H1 (cell line): ENCODE results near the gene TSPAN5. TPM values are rescaled to one million over a fixed set of nuclear protein-coding genes. Genes with fewer than 3 reads are reported as not detected.

Experiments
- CTCF ChIA-PET: fragments of 300-600 bp; sonication (Branson Sonifier 250); formaldehyde crosslinking; loops from one replicate; lab custom pipeline; 2021; ENCODE audit not compliant: partially characterized antibody; lab: Charles Lee
- POLR2A ChIA-PET: fragments of 300-600 bp; sonication (Branson Sonifier 250); formaldehyde crosslinking; loops from one replicate; lab custom pipeline; 2021; ENCODE audit warnings: inconsistent platforms; ENCODE audit not compliant: partially characterized antibody; lab: Charles Lee
- DNase-seq, 2 experiments: peaks; one replicate each; pipeline versions ENCODE4 v3.0.0 to v3.0.0-alpha.2; 2010 to 2022; ENCODE audit warnings: low spot score in 2 of 2, low read depth in 1 of 2, mixed read lengths in 1 of 2
- FAIRE-seq: peaks from 2 replicates; lab custom pipeline; 2011; peaks lifted over from hg19 to GRCh38; lab: Jason Lieb, UNC
- H2AFZ ChIP-seq: 2 replicates; pipeline ENCODE4 v1.8.1; 2012; ENCODE audit warnings: low read length, inconsistent platforms
- H2AK5ac ChIP-seq: 2 replicates; pipeline ENCODE4 v1.6.1; 2013; ENCODE audit warnings: low read depth, low read length
- H2BK120ac ChIP-seq: replicated peaks from 2 replicates; pipeline ENCODE3; 2013; ENCODE audit warnings: low read depth, low read length, inconsistent platforms
- H2BK12ac ChIP-seq: 2 replicates; pipeline ENCODE4 v1.6.1; 2013; ENCODE audit warnings: low read depth, low read length
- H2BK15ac ChIP-seq: 2 replicates; pipeline ENCODE4 v1.6.1; 2013; ENCODE audit warnings: low read length
- H2BK20ac ChIP-seq: 2 replicates; pipeline ENCODE4 v1.6.1; 2013; ENCODE audit warnings: low read length
- H2BK5ac ChIP-seq: 2 replicates; pipeline ENCODE4 v1.6.1; 2013; ENCODE audit warnings: low read depth, low read length
- H3K14ac ChIP-seq: 2 replicates; pipeline ENCODE4 v1.6.1; 2013; ENCODE audit warnings: inconsistent platforms; ENCODE audit not compliant: insufficient read length
- H3K18ac ChIP-seq: 2 replicates; pipeline ENCODE4 v1.6.1; 2013; ENCODE audit warnings: low read length; ENCODE audit errors: extremely low read depth
- H3K23ac ChIP-seq: 2 replicates; pipeline ENCODE4 v1.6.1; 2013; ENCODE audit warnings: inconsistent platforms; ENCODE audit not compliant: insufficient read length
- H3K23me2 ChIP-seq: 2 replicates; pipeline ENCODE4 v1.6.1; 2013; ENCODE audit warnings: low read depth, low read length
- H3K27ac ChIP-seq: 2 replicates; pipeline ENCODE4 v1.6.1; 2011; ENCODE audit warnings: low read depth, low read length, inconsistent platforms
- H3K27me3 ChIP-seq, 4 experiments: replicated peaks in 1 of 4; 1 replicate in 1 of 4; 2 replicates in 3 of 4; pipeline versions ENCODE4 v1.6.1 to v1.8.1; 2011 to 2013; ENCODE audit warnings: low read length in 3 of 4, mild to moderate bottlenecking in 3 of 4, inconsistent platforms in 2 of 4, mixed read lengths in 2 of 4, moderate library complexity in 1 of 4; ENCODE audit not compliant: control insufficient read depth in 3 of 4, insufficient read depth in 3 of 4; ENCODE audit errors: extremely low read depth in 1 of 4
- H3K36me3 ChIP-seq, 4 experiments: 2 replicates each; pipeline versions ENCODE4 v1.6.1 to v1.8.1; 2011 to 2013; ENCODE audit warnings: mild to moderate bottlenecking in 4 of 4, low read length in 3 of 4, moderate library complexity in 2 of 4, control low read depth in 1 of 4, inconsistent platforms in 1 of 4; ENCODE audit not compliant: insufficient read depth in 4 of 4, control insufficient read depth in 2 of 4
- H3K4ac ChIP-seq: replicated peaks from 2 replicates; pipeline ENCODE3; 2013; ENCODE audit warnings: low read length, low read depth, mixed read lengths, inconsistent platforms; ENCODE audit not compliant: insufficient read length
- H3K4me1 ChIP-seq, 4 experiments: replicated peaks in 1 of 4; 1 replicate in 1 of 4; 2 replicates in 3 of 4; pipeline versions ENCODE4 v1.6.1 to v1.8.1; 2011 to 2013; ENCODE audit warnings: low read length in 3 of 4, inconsistent platforms in 2 of 4, mixed read lengths in 1 of 4; ENCODE audit not compliant: insufficient read depth in 4 of 4, control insufficient read depth in 3 of 4
- H3K4me2 ChIP-seq, 2 experiments: 2 replicates each; pipeline versions ENCODE4 v1.6.1 to v1.8.1; 2011 to 2013; ENCODE audit warnings: low read depth in 2 of 2, low read length in 2 of 2, control low read depth in 1 of 2, inconsistent platforms in 1 of 2, mild to moderate bottlenecking in 1 of 2; ENCODE audit not compliant: insufficient read depth in 1 of 2
- H3K4me3 ChIP-seq, 4 experiments: fragments of 200-600, 300-600 bp in 1 of 4; sonication (generic), shearing (Covaris generic), sonication (Bioruptor Twin) in 1 of 4; 2 replicates each; pipeline versions ENCODE4 v1.5.1 to v1.8.1; 2011 to 2016; ENCODE audit warnings: low read length in 4 of 4, low read depth in 3 of 4, control low read depth in 2 of 4, inconsistent platforms in 2 of 4, mild to moderate bottlenecking in 2 of 4, mixed read lengths in 1 of 4, moderate library complexity in 1 of 4; ENCODE audit not compliant: insufficient read depth in 2 of 4; ENCODE audit errors: extremely low read depth in 1 of 4
- H3K56ac ChIP-seq: replicated peaks from 2 replicates; pipeline ENCODE3; 2013; ENCODE audit warnings: low read depth, mild to moderate bottlenecking, mixed read lengths, low read length, inconsistent platforms; ENCODE audit not compliant: insufficient read length
- H3K79me1 ChIP-seq: 2 replicates; pipeline ENCODE4 v1.6.1; 2013; ENCODE audit warnings: low read depth, low read length, control low read depth
- H3K79me2 ChIP-seq, 2 experiments: 2 replicates each; pipeline versions ENCODE4 v1.6.1 to v1.8.1; 2012 to 2013; ENCODE audit warnings: low read length in 2 of 2, mild to moderate bottlenecking in 2 of 2, inconsistent platforms in 1 of 2; ENCODE audit not compliant: insufficient read depth in 2 of 2, control insufficient read depth in 1 of 2
- H3K9ac ChIP-seq, 4 experiments: replicated peaks in 1 of 4; 1 replicate in 1 of 4; 2 replicates in 3 of 4; pipeline versions ENCODE4 v1.6.1 to v1.8.1; 2011 to 2013; ENCODE audit warnings: low read depth in 3 of 4, low read length in 3 of 4, control low read depth in 2 of 4, mild to moderate bottlenecking in 2 of 4, moderate library complexity in 2 of 4, inconsistent platforms in 1 of 4; ENCODE audit errors: extremely low read depth in 1 of 4
- H3K9me3 ChIP-seq, 2 experiments: 2 replicates each; pipeline versions ENCODE4 v1.6.1 to v1.8.1; 2012 to 2013; ENCODE audit warnings: mild to moderate bottlenecking in 2 of 2, moderate library complexity in 2 of 2, control low read depth in 1 of 2, inconsistent platforms in 1 of 2, low read depth in 1 of 2, low read length in 1 of 2, mixed read lengths in 1 of 2; ENCODE audit not compliant: insufficient read depth in 2 of 2
- H4K20me1 ChIP-seq, 2 experiments: replicated peaks in 1 of 2; 2 replicates each; pipeline versions ENCODE3 to v1.8.1; 2011 to 2013; ENCODE audit warnings: inconsistent platforms in 2 of 2, low read length in 2 of 2, mild to moderate bottlenecking in 1 of 2; ENCODE audit not compliant: insufficient read depth in 2 of 2, control insufficient read depth in 1 of 2
- H4K5ac ChIP-seq: 2 replicates; pipeline ENCODE4 v1.6.1; 2013; ENCODE audit warnings: low read length, low read depth, mixed read lengths, inconsistent platforms; ENCODE audit not compliant: insufficient read length
- H4K8ac ChIP-seq: 2 replicates; pipeline ENCODE4 v1.8.0; 2013; ENCODE audit warnings: mild to moderate bottlenecking, moderate library complexity, low read length, inconsistent platforms; ENCODE audit not compliant: insufficient read depth; ENCODE audit errors: extremely low read depth
- H4K91ac ChIP-seq: replicated peaks from 2 replicates; pipeline ENCODE3; 2013; ENCODE audit warnings: low read length, mixed read lengths, inconsistent platforms; ENCODE audit not compliant: insufficient read length
- ATF3 ChIP-seq: IDR thresholded peaks from 2 replicates; pipeline ENCODE4 v1.6.1; 2011; ENCODE audit warnings: low read depth, mild to moderate bottlenecking, low read length; ENCODE audit not compliant: insufficient read depth
- KDM1A ChIP-seq: fragments of 200-600, 300-600 bp; sonication (generic); IDR thresholded peaks from 2 replicates; pipeline ENCODE4 v1.7.1; 2016; ENCODE audit warnings: mild to moderate bottlenecking, low read length, borderline replicate concordance
- KDM4A ChIP-seq: IDR thresholded peaks from one replicate; pipeline ENCODE4 v1.7.1; 2012; ENCODE audit warnings: low read depth, mild to moderate bottlenecking, moderate library complexity, low read length, inconsistent platforms; ENCODE audit not compliant: severe bottlenecking
- PHF8 ChIP-seq: fragments of 200-600 bp; sonication (generic); conservative IDR thresholded peaks from 2 replicates; pipeline ENCODE4 v1.7.1; 2012; ENCODE audit warnings: low read depth, mild to moderate bottlenecking, inconsistent platforms, low read length, moderate library complexity
- WGBS, 2 experiments: shearing (Covaris generic) in 1 of 2; methylation state at CpG; one replicate each; pipeline versions ENCODE4 v1.1.6 to v1.1.7; 2013 to 2015; ENCODE audit warnings: low lambda C conversion rate in 2 of 2, mixed read lengths in 2 of 2, inconsistent platforms in 1 of 2, low coverage in 1 of 2, missing lambda C conversion rate in 1 of 2; ENCODE audit not compliant: insufficient replicate concordance in 2 of 2, insufficient coverage in 1 of 2, insufficient read length in 1 of 2; ENCODE audit errors: extremely low coverage in 1 of 2, missing lambda C conversion rate in 1 of 2; 5-methylcytosine and 5-hydroxymethylcytosine counted together
- polyA plus RNA-seq, 7 experiments: library from polyadenylated mRNA; depleted of rRNA in 3 of 7; stranded (reverse) in 5 of 7; unstranded in 2 of 7; fragments of >200 nt in 5 of 7; fragments of 200-250 nt in 2 of 7; gene quantifications; 1 replicate in 5 of 7; 2 replicates in 1 of 7; 4 replicates in 1 of 7; pipeline versions ENCODE4 v1.2.1 to v1.2.3, GENCODE V29; 2011 to 2013; ENCODE audit warnings: missing spikeins in 2 of 7, mixed read lengths in 2 of 7
- total RNA-seq: library from RNA; stranded (reverse); fragmentation: NEBNext Ultra II Directional; extraction: Animal tissue kit (Norgen Biotek cat#: 25700); gene quantifications from 2 replicates; pipeline ENCODE4 v1.2.1, GENCODE V29; 2021
- TF ChIP-seq, protein P1 (sequence below): IDR thresholded peaks from 2 replicates; pipeline ENCODE4 v1.6.1; 2012; ENCODE audit warnings: low read length, inconsistent platforms
- TF ChIP-seq, protein P2 (sequence below), 3 experiments: IDR thresholded peaks; 1 replicate in 2 of 3; 2 replicates in 1 of 3; pipeline versions ENCODE4 v1.5.1 to v1.6.1; 2011; ENCODE audit warnings: low read length in 3 of 3, mild to moderate bottlenecking in 3 of 3, inconsistent platforms in 2 of 3, low read depth in 1 of 3, moderate library complexity in 1 of 3; ENCODE audit not compliant: insufficient read depth in 1 of 3; ENCODE audit errors: control extremely low read depth in 1 of 3

The TSPAN5 gene
- total and polyA plus RNA-seq, 2 of the 8 experiments (the other 6 are each of a cell fraction or from before 2014, with no cell fraction given), result 17.6 to 21.2 TPM

- H3K9ac ChIP-seq, result no peak overlapping the region; a peak in 1 of 7 replicates
- H4K20me1 ChIP-seq, result no peaks in the 10 kb centered on the region
- no peak overlapping the region for H3K56ac ChIP-seq
- no peak overlapping the region for H3K4me3 ChIP-seq
- H3K23ac ChIP-seq, result no peak overlapping the region
- no peak overlapping the region for H4K8ac ChIP-seq
- peaks cover 5% of the 10 kb centered on the region; the same call in 1 of the 2 replicates for H3K23me2 ChIP-seq
- H2AK5ac ChIP-seq, result no peak overlapping the region
- no peak overlapping the region for H3K4ac ChIP-seq
- no peak overlapping the region for H4K5ac ChIP-seq
- no peak overlapping the region for H2BK12ac ChIP-seq
- DNase-seq, result no peak
- FAIRE-seq, result no peak
- H2BK5ac ChIP-seq, result no peak overlapping the region
- TF ChIP-seq KDM1A (no peak), KDM4A (no peak), PHF8 (no peak), ATF3 (no peak)
- TF ChIP-seq, protein P1, sequence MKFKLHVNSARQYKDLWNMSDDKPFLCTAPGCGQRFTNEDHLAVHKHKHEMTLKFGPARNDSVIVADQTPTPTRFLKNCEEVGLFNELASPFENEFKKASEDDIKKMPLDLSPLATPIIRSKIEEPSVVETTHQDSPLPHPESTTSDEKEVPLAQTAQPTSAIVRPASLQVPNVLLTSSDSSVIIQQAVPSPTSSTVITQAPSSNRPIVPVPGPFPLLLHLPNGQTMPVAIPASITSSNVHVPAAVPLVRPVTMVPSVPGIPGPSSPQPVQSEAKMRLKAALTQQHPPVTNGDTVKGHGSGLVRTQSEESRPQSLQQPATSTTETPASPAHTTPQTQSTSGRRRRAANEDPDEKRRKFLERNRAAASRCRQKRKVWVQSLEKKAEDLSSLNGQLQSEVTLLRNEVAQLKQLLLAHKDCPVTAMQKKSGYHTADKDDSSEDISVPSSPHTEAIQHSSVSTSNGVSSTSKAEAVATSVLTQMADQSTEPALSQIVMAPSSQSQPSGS, result no peak
- TF ChIP-seq, protein P2, sequence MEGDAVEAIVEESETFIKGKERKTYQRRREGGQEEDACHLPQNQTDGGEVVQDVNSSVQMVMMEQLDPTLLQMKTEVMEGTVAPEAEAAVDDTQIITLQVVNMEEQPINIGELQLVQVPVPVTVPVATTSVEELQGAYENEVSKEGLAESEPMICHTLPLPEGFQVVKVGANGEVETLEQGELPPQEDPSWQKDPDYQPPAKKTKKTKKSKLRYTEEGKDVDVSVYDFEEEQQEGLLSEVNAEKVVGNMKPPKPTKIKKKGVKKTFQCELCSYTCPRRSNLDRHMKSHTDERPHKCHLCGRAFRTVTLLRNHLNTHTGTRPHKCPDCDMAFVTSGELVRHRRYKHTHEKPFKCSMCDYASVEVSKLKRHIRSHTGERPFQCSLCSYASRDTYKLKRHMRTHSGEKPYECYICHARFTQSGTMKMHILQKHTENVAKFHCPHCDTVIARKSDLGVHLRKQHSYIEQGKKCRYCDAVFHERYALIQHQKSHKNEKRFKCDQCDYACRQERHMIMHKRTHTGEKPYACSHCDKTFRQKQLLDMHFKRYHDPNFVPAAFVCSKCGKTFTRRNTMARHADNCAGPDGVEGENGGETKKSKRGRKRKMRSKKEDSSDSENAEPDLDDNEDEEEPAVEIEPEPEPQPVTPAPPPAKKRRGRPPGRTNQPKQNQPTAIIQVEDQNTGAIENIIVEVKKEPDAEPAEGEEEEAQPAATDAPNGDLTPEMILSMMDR (IDR thresholded peaks at IDR 0.05; ENCODE audit: control extremely low read depth in 1 of 3, insufficient read depth in 1 of 3, low read depth in 1 of 3, low read length in 3 of 3), result no peak
- no peaks in the 10 kb centered on the region for H3K79me1 ChIP-seq
- no peaks in the 10 kb centered on the region for H3K4me1 ChIP-seq
- H2AFZ ChIP-seq, result no peak overlapping the region
- H3K79me2 ChIP-seq, result peaks cover 0 to under 1% of the 10 kb centered on the region in 2 experiments; a peak in 1 of 4 replicates
- H3K18ac ChIP-seq, result no peak overlapping the region
- WGBS, 2 experiments, result 88% methylated on average over 3 of the region's 3 CpGs; no CpG with 5 or more reads in 1 of the 2 experiments
- H3K36me3 ChIP-seq, result no peaks in the 10 kb centered on the region
- no peak overlapping the region for H3K4me2 ChIP-seq
- H3K14ac ChIP-seq, result no peak overlapping the region
- no peaks in the 10 kb centered on the region for H3K9me3 ChIP-seq
- no peak overlapping the region for H4K91ac ChIP-seq
- no peaks in the 10 kb centered on the region for H3K27me3 ChIP-seq
- H3K27ac ChIP-seq, result no peak overlapping the region
- no peak overlapping the region for H2BK20ac ChIP-seq
- ChIA-PET CTCF (interaction anchor here (0.7 to 2.1 kb wide), 4 partner anchors 8 to 62 kb away, joined by 3 to 5 read pairs (median 4); no protein-coding TSS in a partner anchor), POLR2A (no interaction called here)
- no peak overlapping the region for H2BK120ac ChIP-seq
- no peak overlapping the region for H2BK15ac ChIP-seq
Measured at GRCh38 chr4:98528882-98529281, 129.5 kb downstream of the TSPAN5 start.
